Psoas muscle (tissue), 8 donors: ENCODE data around the gene RHO. TPM values are rescaled to one million over a fixed set of nuclear protein-coding genes. Genes with fewer than 3 reads are reported as not detected.

Source experiments
- ATAC-seq, 4 donors: fragments of 200-7000 bp; cut with Tn5 transposase; one replicate each; pipeline ENCODE4 v1.9.1; 2020; ENCODE audit warnings: moderate library complexity in 3 of 4, mild to moderate bottlenecking in 2 of 4
- DNase-seq, 2 donors: peaks; one replicate each; pipeline ENCODE4 v3.0.0-alpha.2; 2020
- H3K27ac ChIP-seq: fragments of 200-600 bp; one replicate; pipeline ENCODE4 v1.8.0; 2022
- H3K27me3 ChIP-seq, 3 donors: fragments of 200-600 bp in 1 of 3; one replicate each; pipeline versions ENCODE4 v1.6.1 to v1.8.0; 2013 to 2022; ENCODE audit warnings: low read length in 2 of 3, mild to moderate bottlenecking in 2 of 3, moderate library complexity in 1 of 3; ENCODE audit not compliant: insufficient read depth in 3 of 3
- H3K36me3 ChIP-seq, 2 donors: fragments of 200-600 bp in 1 of 2; one replicate each; pipeline versions ENCODE4 v1.6.1 to v1.8.0; 2013 to 2022; ENCODE audit warnings: low read depth in 1 of 2, mild to moderate bottlenecking in 1 of 2, moderate library complexity in 1 of 2; ENCODE audit not compliant: insufficient read depth in 1 of 2
- H3K4me1 ChIP-seq: fragments of 200-600 bp; one replicate; pipeline ENCODE4 v1.8.0; 2022
- H3K4me3 ChIP-seq: fragments of 200-600 bp; one replicate; pipeline ENCODE4 v1.8.0; 2022; ENCODE audit warnings: mild to moderate bottlenecking
- H3K9me3 ChIP-seq: fragments of 200-600 bp; one replicate; pipeline ENCODE4 v1.8.0; 2022
- WGBS, 3 donors: extraction: QIAGEN DNeasy Blood & Tissue Kit; methylation state at CpG; one replicate each; pipeline versions ENCODE4 v1.1.6 to v1.1.7; 2013; 5-methylcytosine and 5-hydroxymethylcytosine counted together
- intact Hi-C, 2 donors: fragments of 100-400 bp; cut with DNase I; formaldehyde crosslinking; loops; one replicate each; pipeline versions ENCODE4 v1.11.0 to v1.14.2; 2022
- polyA plus RNA-seq, 3 donors: library from polyadenylated mRNA; stranded (reverse); fragments of 200-250 nt; gene quantifications; one replicate each; pipeline ENCODE4 v1.2.3, GENCODE V29; 2013
- total RNA-seq, 4 donors: library from RNA; stranded (reverse); fragmentation: NEBNext Ultra II Directional in 2 of 4; extraction: Animal tissue kit (Norgen Biotek cat#: 25700) in 2 of 4; gene quantifications; one replicate each; pipeline versions ENCODE4 v1.2.1 to v1.2.4, GENCODE V29; 2021 to 2023
- TF ChIP-seq, protein P1 (sequence below): fragments of 200-600 bp; IDR thresholded peaks from one replicate; pipeline ENCODE4 v1.8.0; 2022; ENCODE audit warnings: antibody characterized with exemption
- donor health status: healthy with polysubstance abuse.
- donor health status: DM: no; HTN: no; CAD: no; lungs with moderate emphysema.
- donor health status: Bipolar disorder and iron deficiency.
- donor health status: healthy.
- donor health status: DM: yes; HTN: yes; CAD: no.
- donor health status: DM: no; HTN: no; CAD: no.
- donor health status: DM: no; HTN: no; CAD: no.
- donor health status: DM: yes; HTN: yes; CAD: no.

Gene RHO
- total and polyA plus RNA-seq, 7 donors: 0.01 TPM; not detected in 6

DNA sequence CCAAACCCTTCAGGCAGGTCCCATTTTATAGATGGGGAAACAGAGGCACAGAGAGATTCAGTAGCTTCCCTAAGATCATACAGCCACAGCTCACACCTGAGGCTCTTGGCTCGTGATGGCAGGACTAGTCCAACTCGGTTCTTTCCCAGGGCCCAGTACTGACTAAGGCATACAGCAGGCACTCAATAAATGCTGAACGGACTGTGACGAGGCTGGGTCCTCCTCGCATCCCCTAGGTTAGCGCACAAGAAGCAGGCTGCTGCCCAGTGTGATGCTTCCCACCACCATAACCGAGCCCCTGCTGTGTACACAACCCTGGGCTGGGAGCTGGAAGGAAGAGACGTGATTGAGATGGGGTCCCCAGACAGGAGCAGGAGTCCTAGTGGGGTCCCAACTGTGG is 53.2 kb downstream of the RHO start:
- TF ChIP-seq, protein P1, sequence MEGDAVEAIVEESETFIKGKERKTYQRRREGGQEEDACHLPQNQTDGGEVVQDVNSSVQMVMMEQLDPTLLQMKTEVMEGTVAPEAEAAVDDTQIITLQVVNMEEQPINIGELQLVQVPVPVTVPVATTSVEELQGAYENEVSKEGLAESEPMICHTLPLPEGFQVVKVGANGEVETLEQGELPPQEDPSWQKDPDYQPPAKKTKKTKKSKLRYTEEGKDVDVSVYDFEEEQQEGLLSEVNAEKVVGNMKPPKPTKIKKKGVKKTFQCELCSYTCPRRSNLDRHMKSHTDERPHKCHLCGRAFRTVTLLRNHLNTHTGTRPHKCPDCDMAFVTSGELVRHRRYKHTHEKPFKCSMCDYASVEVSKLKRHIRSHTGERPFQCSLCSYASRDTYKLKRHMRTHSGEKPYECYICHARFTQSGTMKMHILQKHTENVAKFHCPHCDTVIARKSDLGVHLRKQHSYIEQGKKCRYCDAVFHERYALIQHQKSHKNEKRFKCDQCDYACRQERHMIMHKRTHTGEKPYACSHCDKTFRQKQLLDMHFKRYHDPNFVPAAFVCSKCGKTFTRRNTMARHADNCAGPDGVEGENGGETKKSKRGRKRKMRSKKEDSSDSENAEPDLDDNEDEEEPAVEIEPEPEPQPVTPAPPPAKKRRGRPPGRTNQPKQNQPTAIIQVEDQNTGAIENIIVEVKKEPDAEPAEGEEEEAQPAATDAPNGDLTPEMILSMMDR: no peak
- no peak for DNase-seq
- no peak overlapping the region for H3K4me3 ChIP-seq
- H3K9me3 ChIP-seq: no peaks in the 10 kb centered on the region
- intact Hi-C loops: no loop called here
- H3K4me1 ChIP-seq: no peaks in the 10 kb centered on the region
- ATAC-seq: no peak
- WGBS, 3 donors: 89 to 96% (median 92%) methylated on average over 8 of the region's 8 CpGs
- no peak overlapping the region for H3K27ac ChIP-seq
- H3K27me3 ChIP-seq: no peaks in the 10 kb centered on the region
- H3K36me3 ChIP-seq: peaks cover 0 to 30% of the 10 kb centered on the region in 2 donors

DNA sequence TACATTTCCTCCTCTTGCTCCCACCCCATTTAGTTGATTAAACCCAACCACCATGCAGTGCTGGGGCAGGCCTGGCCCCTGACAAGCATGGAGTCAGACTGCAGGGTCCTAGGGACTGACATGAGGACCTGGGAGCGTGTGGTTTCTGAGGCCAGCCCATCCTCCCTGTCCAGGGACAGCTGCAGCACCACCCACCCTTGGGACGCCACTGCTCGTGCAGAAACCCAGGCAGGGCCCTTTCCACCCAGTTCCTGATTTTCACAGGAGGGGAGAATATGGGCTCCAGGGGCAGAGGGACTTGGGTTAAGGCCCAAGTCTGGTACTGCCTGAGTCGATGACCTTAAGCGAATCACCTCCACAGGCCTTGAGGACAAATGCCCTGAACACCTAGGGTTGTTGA is 54.4 kb downstream of the RHO start:
- intact Hi-C loops: no loop called here
- Histone ChIP-seq H3K4me3 (no peak overlapping the region), H3K9me3 (no peaks in the 10 kb centered on the region), H3K4me1 (no peaks in the 10 kb centered on the region), H3K27ac (no peak overlapping the region), H3K36me3 (peaks cover 0 to 28% of the 10 kb centered on the region in 2 donors), H3K27me3 (peaks cover 0 to 2% (median 0%) of the 10 kb centered on the region in 3 donors)
- 84 to 87% (median 86%) methylated on average over 5 of the region's 5 CpGs for WGBS, 3 donors
- DNase-seq: no peak
- ATAC-seq: no peak
- TF ChIP-seq, protein P1: no peak

DNA sequence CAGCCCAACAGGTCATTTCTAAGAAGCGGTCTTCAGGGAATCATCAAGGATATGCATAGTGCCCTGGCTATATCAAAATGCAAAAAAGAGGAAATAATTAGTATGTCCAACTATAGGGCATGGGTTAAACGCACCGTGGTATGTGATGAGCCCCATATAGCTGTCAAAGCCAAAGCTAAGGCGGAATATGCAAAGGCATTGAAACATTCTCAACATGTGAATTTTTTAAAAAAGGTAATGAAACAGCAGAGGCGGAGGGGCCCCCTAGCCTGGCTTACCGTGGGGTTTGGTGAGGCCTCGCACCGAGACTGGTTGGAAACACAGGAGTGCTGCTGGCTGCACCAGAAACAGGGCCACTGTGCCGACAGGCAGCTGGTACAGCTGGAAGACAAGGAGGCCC is 54.9 kb downstream of the RHO start:
- WGBS, 3 donors: 88 to 93% (median 91%) methylated on average over 9 of the region's 9 CpGs
- no peaks in the 10 kb centered on the region for H3K4me1 ChIP-seq
- intact Hi-C loops: no loop called here
- no peaks in the 10 kb centered on the region for H3K9me3 ChIP-seq
- H3K4me3 ChIP-seq: no peak overlapping the region
- no peak overlapping the region for H3K27ac ChIP-seq
- H3K27me3 ChIP-seq: peaks cover 0 to 2% (median 0%) of the 10 kb centered on the region in 3 donors
- no peak for ATAC-seq
- TF ChIP-seq, protein P1: no peak
- DNase-seq: no peak
- peaks cover 0 to 28% of the 10 kb centered on the region in 2 donors for H3K36me3 ChIP-seq

DNA sequence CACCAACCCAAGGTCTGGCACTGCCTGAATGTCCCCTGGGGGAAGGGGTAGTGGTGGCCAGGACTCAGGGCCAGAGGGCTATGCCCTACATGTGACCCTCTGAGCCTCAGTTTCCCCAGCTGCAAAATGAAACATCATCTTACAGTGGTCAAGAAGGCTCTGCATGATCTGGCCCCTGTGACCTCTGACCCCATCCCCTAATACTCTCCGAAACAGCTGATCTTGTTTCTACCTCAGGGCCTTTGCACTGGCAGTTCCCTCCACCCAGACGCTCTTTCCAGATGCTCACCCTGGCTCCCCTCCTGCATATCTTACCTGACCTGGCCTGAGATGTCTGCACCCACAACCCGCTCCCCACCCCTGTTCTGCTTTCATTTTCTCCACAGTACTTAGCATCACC is 56.2 kb downstream of the RHO start:
- DNase-seq (no peak), ATAC-seq (no peak)
- H3K36me3 ChIP-seq: peaks cover 0 to 34% of the 10 kb centered on the region in 2 donors
- no peaks in the 10 kb centered on the region for H3K4me1 ChIP-seq
- H3K4me3 ChIP-seq: no peak overlapping the region
- TF ChIP-seq, protein P1: no peak
- no peak overlapping the region for H3K27ac ChIP-seq
- H3K9me3 ChIP-seq: no peaks in the 10 kb centered on the region
- intact Hi-C loops: loop anchor here in 1 of 2 donors (5.0 kb wide), 1 partner anchor 72 kb away; no protein-coding TSS in a partner anchor
- WGBS, 3 donors: 93 to 97% (median 97%) methylated on average over 3 of the region's 3 CpGs
- H3K27me3 ChIP-seq: peaks cover 0 to 2% (median 0%) of the 10 kb centered on the region in 3 donors

Other genes with a start within 250 kb of the RHO start
- 10 to 100 TPM; 33.9 to 37.4 (median 37.0) TPM for gene HMCES, start 249.8 kb upstream of the RHO start, total RNA-seq
- 10 to 100 TPM; 32.6 to 35.7 (median 34.5) TPM for gene HMCES, start 249.8 kb upstream of the RHO start, polyA plus RNA-seq
- gene EFCAB12, start 100.0 kb upstream of the RHO start, total RNA-seq: not detected
- under 1 TPM in 2 of 3 donors, not detected in 1; 0.04 to 0.30 TPM for gene EFCAB12, start 100.0 kb upstream of the RHO start, polyA plus RNA-seq
- gene MBD4, start 88.7 kb upstream of the RHO start, total RNA-seq: 10 to 100 TPM; 16.0 to 23.1 (median 19.9) TPM
- 10 to 100 TPM; 17.9 to 30.4 (median 18.1) TPM for gene MBD4, start 88.7 kb upstream of the RHO start, polyA plus RNA-seq
- 1 to 10 TPM; 4.5 to 7.3 (median 5.7) TPM for gene IFT122, start 88.4 kb upstream of the RHO start, total RNA-seq
- 1 to 10 TPM; 2.3 to 4.3 (median 3.2) TPM for gene IFT122, start 88.4 kb upstream of the RHO start, polyA plus RNA-seq
- gene H1-8, start 14.5 kb downstream of the RHO start, total RNA-seq: not detected
- gene H1-8, start 14.5 kb downstream of the RHO start, polyA plus RNA-seq: not detected
- gene PLXND1, start 78.0 kb downstream of the RHO start, total RNA-seq: 10 to 100 TPM; 28.2 to 49.9 (median 31.9) TPM
- 10 to 100 TPM; 15.5 to 24.0 (median 20.7) TPM for gene PLXND1, start 78.0 kb downstream of the RHO start, polyA plus RNA-seq